GM12873 (cell line): Measurements from ENCODE around the gene SPAG7.

ENCODE experiments used
- TF ChIP-seq, protein P1 (sequence below): IDR thresholded peaks from 2 replicates; pipeline ENCODE4 v1.5.1; 2012; ENCODE audit warnings: low read depth, mild to moderate bottlenecking, moderate library complexity, low read length, control low read depth; ENCODE audit not compliant: insufficient read depth; ENCODE audit errors: missing control alignments

Gene SPAG7, protein sequence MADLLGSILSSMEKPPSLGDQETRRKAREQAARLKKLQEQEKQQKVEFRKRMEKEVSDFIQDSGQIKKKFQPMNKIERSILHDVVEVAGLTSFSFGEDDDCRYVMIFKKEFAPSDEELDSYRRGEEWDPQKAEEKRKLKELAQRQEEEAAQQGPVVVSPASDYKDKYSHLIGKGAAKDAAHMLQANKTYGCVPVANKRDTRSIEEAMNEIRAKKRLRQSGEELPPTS

DNA sequence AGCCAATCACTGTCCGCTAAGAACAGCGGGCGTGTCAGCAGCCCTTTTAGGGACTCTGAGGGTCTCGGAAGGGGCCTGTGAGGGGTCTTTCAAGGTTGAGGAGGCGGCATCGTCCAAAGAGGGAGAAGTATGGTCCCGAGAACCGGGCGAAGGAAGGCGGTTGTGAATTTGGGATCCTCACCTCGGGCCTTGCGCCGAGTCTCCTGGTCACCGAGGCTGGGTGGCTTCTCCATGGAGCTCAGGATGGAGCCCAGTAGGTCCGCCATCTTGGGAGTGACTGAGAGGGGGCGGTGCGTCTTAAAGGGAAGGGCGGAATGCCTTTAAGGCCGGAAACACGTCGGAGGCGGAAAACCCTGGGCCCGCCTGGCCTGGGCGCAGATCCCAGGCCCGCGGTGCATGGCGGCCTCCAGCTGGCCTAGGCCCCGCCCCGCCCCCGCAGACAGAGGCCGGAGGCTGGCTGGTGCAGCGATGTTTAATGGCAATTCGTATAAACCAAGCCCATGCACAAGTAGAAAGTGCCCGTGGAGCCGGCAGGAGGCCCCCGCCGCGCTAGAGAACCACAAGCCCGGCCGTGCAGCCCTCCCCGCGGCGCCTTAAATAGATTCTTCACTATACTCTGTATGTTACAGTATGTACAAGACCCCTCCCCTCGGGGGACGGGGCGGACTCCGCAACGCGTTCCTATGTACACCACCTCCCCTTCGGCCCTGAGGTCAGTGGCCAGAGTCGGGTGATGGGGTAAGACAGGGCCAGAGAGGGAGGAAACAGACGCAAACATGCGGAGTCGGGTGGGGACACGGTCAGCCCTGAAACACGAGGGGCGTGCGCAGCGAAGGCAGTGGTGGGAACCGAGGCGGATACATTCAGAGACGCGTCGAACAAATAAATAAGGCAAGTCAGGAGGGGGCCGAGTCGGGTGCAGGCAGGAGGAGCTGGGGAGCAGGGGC lies at the start of gene SPAG7:
SPAG7 (minus strand) TSS at position 279 of the 947 bp plus-strand sequence; CDS start at position 266, 13 bp downstream.
- TF ChIP-seq, protein P1, sequence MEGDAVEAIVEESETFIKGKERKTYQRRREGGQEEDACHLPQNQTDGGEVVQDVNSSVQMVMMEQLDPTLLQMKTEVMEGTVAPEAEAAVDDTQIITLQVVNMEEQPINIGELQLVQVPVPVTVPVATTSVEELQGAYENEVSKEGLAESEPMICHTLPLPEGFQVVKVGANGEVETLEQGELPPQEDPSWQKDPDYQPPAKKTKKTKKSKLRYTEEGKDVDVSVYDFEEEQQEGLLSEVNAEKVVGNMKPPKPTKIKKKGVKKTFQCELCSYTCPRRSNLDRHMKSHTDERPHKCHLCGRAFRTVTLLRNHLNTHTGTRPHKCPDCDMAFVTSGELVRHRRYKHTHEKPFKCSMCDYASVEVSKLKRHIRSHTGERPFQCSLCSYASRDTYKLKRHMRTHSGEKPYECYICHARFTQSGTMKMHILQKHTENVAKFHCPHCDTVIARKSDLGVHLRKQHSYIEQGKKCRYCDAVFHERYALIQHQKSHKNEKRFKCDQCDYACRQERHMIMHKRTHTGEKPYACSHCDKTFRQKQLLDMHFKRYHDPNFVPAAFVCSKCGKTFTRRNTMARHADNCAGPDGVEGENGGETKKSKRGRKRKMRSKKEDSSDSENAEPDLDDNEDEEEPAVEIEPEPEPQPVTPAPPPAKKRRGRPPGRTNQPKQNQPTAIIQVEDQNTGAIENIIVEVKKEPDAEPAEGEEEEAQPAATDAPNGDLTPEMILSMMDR = no peak

DNA sequence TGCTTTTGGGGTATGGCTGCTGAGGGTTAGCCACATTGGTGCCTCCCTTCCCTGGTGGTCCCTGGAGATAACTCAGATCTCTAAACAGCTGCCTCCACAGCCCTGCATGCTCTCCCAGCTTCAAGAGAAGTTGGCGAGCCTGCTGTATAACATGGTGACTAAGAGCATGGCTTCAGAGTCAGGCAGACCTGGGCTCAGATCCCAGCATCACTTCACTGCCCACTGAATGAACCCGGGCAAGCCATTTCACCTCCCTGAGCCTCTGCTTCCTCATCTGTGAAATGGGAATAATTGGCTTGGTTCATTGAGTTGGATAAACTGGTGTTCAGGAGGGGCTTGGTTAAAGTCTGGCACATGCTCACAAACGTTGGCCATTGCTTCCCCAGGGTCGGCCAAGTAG lies 46.7 kb upstream of the SPAG7 start:
- TF ChIP-seq, protein P1 = no peak

DNA sequence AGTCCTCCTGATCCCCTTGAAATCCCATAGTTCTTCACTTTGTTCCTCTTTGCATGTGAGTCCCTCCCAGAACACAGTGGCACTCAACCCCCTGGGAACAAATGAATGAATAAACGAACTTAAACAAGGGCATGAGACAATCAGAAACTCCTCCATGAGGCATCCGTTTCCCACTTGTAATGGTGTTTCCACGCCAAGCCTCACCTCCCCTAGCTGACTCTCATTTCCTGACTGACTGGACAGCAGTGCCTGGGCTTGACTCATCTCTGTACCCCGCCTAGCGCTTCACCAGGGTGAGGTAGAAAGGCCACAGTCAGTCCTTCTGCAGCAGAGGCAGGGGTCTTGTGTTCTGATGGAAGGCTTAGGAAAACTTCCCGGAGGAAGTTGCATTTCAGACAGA lies 44.3 kb upstream of the SPAG7 start:
- TF ChIP-seq, protein P1 = no peak

DNA sequence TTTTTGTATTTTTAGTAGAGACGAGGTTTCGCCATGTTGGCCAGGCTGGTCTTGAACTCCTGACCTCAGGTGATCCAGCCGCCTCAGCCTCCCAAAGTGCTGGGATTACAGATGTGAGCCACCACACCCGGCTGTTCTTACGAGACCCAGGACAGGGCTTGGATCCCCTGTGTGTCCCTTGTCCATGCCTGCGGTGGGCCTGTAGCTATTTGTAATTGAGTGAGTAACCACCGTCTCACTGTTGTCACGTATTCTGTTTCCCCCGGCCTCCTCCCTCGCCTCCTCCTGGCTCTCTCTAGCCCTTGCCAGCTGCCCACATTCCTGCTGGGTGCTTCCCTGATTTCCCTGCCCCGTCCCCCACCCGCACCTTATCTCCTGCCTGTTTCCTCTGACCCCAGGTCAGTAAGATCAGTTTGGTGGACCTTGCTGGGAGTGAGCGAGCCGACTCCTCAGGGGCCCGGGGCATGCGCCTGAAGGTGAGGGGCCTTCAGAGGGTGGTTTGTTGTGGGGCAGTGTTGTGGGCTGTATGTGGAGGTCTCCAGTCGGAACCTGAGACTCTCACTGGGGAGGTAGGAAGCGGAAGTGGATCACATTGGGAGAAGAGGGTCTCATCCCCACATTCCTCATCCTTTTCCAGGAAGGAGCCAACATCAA lies 35.7 kb upstream of the SPAG7 start:
- TF ChIP-seq, protein P1 = no peak

DNA sequence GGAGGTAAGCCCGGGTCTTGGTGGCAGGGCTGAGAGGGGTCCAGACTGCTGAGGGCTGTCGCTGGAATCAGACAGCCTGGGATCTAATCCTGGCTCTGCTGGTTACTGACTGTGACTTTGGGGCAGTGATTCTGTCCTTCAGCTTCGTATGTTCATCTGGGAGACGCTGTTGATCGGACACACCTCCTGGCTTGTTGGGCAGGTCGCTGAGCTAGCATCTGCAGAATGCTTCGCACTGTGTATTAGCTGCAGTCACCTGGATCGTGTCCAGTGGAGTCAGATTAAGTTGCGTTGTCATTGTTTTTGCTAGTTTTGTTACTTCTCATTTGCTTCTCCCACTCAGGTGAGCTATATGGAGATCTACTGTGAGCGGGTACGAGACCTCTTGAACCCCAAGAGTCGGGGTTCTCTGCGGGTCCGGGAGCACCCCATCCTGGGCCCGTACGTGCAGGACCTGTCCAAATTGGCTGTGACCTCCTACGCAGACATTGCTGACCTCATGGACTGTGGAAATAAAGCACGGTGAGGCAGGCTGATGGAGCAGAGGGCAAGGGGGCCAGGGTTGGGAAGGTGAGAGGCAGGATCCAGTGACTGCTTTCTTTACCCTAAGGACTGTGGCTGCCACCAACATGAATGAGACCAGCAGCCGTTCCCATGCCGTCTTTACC lies 34.6 kb upstream of the SPAG7 start:
- TF ChIP-seq, protein P1 = no peak

DNA sequence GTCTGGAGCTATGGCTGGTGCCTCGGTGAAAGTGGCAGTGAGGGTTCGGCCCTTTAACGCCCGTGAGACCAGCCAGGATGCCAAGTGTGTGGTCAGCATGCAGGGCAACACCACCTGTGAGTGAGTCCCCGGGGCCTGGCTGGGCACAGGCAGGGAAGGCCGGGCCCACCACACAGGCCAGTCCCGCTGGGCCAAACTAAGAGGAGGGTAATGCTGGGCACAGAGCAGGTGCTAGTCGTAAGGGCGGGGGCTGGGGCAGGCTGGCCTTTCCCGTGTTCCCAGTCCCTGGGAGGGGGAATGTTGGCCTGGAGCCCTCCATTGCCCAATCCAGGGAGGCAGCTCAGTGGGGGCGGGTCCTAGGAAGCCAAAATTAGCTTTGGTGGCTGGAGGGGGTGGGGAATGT lies 32.6 kb upstream of the SPAG7 start:
- TF ChIP-seq, protein P1 = no peak
